Measurements from ENCODE around the gene UGT2B11. TPM values are rescaled to one million over a fixed set of nuclear protein-coding genes. Genes with fewer than 3 reads are reported as not detected.
"Not testable (repeated sequence)": the region's sequence is repeated elsewhere in the genome, so short reads cannot be mapped to it uniquely, and the experiment has no call there.

Gene UGT2B11
- total RNA-seq, result not detected in 2 replicates

DNA sequence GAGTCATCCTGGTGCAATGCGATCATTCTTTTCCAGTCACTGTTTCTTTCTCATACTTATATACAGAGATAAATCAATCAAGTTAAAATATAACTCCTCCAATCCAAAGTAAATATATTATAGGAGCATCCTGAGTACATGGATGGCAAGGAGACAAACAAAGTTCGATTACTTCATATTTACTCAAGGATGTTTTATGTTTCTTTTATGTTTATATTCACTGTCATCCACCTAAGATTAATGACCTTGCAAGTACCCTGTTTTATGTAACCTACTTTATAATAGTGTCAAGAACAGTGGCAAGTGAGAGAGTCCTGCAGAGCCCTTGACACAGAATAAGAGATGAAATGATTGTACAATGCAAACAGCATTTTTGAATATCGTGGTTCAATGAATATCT, at the start of gene UGT2B11:
TSS of gene UGT2B11 (minus strand) at position 33 of the 400 bp plus-strand sequence. CDS start at position 7, 26 bp downstream.
- intact Hi-C loops (cut with micrococcal nuclease), result no loop called here

DNA sequence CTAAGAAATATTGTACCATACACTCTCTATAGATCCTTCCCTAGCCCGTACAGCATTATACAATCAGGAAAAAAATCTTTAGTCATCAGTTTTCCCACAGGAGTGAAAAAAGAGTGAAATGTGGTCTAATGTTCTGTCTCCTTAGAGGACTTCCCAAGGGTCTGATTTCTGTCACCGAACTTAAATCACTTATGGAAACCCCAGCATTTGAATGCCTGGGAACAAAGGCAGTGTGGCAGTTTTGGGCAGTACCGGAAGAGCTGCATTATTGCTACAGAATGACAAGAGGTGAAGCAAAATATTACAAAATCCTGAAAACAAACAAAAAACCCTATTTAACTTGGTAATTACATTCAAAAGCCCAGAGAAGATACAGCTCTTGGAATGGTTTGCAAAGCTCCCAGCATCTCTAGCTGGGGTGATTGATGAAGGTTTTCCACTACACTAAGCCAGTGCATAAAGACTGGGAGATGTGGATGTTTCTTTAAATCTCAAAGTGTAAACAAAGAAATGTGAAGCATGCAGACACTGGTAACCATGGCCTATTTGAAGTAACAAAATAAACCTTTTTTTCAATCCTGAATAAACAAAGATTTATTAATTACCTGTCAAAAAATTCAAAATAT, 38.7 kb upstream of the UGT2B11 start:
- intact Hi-C loops (cut with micrococcal nuclease), result not testable (repeated sequence)

DNA sequence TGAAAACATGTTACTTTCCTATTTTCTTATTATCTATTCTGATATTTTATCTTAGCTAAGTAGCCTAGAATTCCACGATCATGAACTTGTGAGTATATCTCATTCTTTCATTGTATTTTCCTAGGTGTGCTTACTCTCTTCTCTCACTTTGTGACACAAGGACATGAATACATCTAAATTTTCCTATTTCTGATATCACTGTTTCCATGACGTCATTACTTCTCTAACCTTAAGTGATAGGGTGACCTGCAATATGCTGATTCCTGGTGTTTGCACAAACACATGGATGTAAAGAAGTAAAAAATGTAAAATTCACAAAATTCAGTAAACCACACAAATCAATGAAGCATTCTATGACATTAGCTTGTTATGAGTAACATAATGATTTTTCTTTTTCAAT, 36.3 kb upstream of the UGT2B11 start:
- intact Hi-C loops (cut with micrococcal nuclease), result not testable (repeated sequence)

DNA sequence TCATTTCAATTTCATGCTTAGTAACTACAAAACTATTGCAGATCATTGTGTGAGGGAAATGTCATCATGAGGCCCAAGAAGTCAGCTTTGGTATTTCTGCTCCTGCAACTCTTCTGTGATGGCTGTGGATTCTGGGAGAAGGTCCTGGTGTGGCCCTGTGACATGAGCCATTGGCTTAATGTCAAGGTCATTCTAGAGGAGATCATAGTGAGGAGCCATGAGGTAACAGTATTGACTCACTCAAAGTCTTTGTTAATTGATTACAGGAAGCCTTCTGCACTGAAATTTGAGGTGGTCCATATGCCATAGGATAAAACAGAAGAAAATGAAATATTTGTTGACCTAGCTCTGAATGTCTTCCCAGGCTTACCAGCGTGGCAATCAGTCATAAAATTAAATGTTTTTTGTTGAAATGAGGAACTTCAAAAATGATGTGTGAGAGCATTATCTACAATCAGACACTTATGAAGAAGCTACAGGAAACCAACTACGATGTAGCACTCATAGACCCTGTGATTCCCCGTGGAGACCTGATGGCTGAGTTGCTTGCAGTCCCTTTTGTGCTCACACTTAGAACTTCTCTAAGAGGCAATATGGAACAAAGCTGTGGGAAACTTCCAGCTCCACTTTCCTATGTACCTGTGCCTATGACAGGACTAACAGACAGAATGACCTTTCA, 28.2 kb upstream of the UGT2B11 start:
- intact Hi-C loops (cut with micrococcal nuclease), result not testable (repeated sequence)

DNA sequence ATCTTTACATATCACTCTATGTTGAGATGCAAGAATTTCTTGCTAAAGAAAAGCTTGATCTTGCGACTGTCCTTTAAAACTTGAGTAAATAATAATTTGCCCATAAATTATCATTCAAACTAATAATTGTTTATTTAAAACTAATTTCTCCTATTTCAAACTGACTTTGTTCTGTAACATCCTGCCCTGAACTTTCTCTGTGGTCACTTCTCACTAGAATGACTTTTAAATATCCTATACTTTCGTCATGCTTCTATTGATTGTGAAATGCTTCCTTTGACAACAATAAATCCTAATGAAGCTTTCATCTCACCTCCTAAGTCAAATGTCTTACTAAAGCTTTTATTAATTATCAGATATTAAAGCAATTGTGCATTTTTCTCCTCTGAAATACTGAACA, 27.2 kb upstream of the UGT2B11 start:
- intact Hi-C loops (cut with micrococcal nuclease), result not testable (repeated sequence)

DNA sequence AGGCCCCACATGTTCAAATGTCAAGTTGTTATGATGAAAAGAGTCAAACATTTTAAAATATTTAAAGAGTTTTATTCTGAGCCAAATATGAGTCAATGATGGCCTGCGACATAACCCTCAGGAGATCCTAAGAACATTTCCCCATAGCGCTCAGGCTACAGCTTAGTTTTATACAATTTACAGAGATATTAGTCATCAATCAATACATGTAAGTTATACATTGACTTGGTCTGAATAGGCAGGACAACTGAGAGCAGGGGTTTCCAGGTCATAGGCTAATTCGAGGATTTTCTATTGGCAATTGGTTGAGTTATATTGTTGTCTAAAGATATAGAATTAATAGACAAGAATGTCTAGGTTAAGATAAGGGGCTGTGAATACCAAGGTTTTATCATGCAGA, 26.2 kb upstream of the UGT2B11 start:
- intact Hi-C loops (cut with micrococcal nuclease), result not testable (repeated sequence)

DNA sequence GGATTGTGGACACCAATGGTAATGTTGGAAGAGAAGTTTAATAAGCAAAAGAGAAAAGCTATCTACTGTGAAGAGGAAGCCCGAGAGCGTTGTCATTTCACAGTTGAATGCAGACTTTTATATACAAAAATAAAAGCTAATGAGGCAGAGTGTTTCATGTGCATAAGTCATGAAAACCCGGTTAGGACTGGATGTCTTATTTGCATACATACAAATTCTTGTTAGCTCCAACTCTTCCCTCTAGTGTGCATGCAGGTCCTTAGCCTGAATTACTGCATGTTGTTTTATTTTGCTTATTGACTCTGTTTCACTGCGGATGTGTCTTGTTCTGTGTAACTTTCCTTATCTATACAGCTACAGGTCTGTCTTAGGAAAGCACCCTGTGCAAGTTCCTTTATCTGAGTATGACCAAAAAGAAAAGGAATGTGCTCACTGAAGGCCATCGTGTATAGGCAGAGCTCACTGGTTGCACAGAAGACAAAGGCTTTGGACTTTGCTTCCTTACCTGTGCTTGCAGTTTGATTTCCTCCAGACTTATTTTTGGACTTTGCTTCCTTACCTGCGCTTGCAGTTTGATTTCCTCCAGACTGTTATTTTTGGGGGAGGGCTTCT, 25.1 kb upstream of the UGT2B11 start:
- intact Hi-C loops (cut with micrococcal nuclease), result no loop called here

DNA sequence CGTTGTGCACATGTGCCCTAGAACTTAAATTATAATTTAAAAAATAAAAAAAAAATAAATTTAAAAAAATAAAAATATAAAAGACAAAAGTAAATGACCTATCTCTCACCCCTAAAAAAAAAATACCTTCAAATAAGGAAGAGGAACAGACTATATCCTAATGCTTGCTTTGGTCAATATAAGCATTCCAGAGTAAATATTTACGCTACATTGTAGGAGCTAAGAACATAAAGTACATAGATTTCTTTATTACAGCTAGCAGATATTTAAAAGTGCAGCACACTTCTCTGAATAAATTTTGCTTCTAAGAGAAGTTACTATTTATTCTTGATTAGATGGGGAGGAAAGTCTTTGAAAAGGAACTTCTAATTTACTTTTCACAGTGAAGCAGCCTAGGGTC, 24.5 kb upstream of the UGT2B11 start:
- intact Hi-C loops (cut with micrococcal nuclease), result no loop called here

DNA sequence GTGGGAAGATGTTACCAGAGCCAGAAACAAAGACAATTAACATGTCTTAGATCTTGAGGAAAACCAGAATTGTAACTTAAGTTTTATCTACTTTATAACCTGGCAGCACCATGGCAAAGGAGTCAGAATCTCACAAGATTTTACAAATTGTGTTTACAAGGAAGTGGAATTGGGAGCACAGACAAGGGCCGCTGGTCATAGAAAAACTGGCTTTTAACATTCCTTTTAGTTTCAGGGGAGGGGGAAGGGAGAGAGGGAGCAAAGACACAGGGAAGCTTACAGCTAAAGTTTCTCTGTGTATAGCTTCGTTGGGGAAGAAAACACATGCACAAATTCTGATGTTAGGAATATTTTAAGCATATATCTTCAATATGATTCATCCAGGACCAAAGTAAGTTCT, 10.3 kb upstream of the UGT2B11 start:
- intact Hi-C loops (cut with micrococcal nuclease), result no loop called here

DNA sequence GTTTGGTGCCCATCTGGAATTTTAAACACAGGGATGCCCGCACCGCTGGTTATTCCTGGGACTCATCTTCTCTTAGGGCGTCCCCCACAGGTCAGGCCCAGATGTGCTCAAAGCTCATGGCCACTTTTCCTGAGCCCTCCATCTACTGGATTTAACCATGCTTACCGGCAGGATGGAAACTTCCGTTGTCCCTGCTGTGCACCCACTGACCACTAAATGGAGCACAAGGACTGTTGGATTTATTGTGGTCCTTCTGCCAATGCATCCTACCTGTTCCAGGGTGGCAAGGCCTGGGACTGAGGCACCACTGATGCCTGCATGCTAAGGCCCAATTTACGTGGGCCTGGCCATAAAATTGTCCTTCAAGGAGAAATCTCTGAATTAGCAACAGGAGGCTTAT, 8.7 kb upstream of the UGT2B11 start:
- intact Hi-C loops (cut with micrococcal nuclease), result not testable (repeated sequence)

DNA sequence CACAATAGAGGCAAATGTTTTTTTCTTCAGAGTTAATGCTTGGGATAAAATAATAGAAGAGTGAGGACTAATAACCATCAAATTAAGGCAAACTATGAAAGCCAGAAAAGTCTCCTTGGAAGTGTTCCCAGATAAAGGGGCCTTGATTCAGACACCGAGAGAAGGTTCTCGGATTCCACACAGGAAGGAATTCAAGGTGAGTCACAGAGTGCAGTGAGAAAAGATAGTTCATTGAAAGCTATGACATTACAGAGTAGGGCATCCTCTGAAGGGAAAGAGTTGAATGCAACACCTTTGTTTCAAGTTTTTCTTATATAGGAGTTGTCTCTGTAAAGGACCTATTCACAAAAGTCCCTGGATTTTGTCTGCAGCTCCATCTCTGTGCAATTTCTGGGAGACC, 3.9 kb upstream of the UGT2B11 start:
- intact Hi-C loops (cut with micrococcal nuclease), result not testable (repeated sequence)

DNA sequence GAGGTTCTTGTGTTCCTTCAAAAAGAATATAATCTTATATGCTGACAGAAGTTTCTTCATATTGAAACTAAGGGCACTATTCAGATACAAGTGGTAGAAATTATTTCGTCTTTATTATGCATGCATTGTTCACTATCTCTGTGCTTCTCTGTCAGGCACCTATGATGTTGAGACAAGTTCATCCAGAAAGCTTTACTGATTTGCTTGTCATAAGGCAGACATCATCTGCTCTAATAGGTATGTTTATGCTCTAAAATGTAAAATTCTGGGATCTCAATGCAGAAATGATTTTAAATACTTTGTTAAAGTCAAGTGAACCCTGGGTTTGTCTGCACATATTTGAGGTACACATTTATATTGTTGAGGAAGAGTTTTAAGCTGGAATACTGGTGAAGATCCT, 3.6 kb downstream of the UGT2B11 start:
- intact Hi-C loops (cut with micrococcal nuclease), result no loop called here

DNA sequence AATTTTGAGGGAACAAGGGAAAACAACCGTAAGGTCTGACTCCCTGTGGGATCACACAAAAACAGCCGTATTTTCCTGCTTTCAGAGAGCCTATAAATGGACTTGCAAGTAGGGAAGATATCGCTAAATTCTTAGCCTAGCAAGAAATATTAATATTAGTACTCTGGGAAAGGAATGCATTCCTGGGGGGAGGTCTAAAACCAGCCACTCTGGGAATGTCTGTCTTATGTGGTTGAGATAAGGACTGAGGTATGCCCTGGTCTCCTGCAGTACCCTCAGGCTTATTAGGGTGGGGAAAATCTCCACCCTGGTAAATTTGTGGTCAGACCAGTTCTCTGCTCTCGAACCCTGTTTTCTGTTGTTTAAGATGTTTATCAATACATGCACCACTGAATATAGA, 16.0 kb downstream of the UGT2B11 start:
- intact Hi-C loops (cut with micrococcal nuclease), result not testable (repeated sequence)

DNA sequence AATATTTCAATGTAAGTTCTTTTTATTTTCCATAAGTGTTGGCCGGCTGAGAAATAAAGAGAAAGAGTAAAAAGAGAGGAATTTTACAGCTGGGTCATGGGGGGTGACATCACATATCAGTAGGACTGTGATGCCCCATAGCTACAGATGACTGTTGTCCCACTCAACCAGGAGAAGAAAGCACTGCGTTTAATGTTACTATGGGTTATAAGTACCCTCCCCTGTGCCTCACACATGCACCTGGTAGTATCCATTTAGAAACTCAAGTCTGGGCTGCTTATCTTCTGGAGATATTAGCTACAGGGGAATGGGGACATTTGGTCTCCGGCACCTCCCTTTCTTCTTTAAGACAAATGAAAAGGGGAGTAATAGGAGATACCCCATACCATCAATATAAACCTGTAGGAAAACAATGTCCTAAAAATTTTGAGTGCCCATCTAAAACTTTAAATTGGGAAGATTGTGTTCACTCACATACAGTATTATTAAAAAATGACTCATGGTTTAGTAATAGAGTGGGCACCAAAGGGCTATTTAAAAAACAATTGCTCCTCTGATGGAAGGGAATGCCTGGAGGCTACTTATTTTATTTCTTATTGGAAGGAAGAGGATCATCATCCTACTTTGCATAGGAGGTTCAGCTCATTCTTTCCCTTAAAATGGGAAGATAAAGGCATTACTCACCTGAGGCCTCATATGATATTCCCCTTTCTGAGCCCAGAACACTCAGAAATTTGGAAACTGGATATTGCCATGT, 18.2 kb downstream of the UGT2B11 start:
- intact Hi-C loops (cut with micrococcal nuclease), result no loop called here

DNA sequence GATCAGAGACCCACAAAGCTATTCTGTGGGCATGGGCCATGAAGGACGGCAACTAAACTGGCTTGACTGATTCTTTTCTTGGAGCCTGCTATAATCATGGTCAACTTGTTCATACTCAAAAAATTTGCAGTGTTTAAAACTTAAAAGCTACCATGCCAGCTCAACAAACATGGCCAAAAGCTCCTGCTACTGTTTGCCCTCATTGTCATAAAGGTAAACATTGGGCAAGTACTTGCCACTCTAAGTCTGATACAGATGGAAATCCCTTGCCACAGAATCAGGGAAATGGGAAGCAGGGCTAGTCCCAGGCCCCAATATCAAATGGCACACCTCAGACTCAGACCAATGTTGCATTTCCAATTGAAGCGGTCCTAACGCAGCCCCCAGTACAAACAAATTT, 20.4 kb downstream of the UGT2B11 start:
- intact Hi-C loops (cut with micrococcal nuclease), result no loop called here

DNA sequence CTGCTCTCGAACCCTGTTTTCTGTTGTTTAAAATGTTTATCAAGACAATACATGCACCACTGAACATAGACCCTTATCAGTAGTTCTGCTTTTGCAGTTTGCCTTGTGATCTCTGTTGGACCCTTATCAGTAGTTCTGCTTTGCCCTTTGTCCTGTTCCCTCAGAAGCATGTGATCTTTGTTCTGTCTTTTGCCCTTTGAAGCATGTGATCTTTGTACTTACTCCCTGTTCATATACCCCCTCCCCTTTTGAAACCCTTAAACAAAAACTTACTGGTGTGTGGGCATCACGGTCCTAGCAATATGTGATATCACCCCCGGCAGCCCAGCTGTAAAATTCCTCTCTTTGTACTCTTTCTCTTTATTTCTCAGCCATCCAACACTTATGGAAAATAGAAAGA, 22.6 kb downstream of the UGT2B11 start:
- intact Hi-C loops (cut with micrococcal nuclease), result not testable (repeated sequence)

DNA sequence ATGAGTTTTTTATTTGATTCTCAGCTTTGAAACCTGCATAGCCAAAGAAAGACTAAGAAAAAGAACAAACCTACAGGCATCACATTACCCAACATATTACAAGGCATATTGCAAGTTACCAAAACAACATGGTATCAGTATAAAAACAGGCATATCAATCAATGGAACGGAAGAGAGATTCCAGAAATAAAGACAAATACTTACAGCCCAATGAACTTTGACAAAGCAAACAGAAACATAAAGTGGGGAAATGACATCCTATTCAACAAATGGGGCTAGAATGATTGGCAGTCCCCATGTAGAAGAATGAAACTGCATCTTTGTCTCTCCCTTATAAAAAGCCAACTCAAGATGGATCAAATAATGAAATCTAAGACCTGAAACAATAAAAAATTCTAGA, 23.9 kb downstream of the UGT2B11 start:
- intact Hi-C loops (cut with micrococcal nuclease), result not testable (repeated sequence)

DNA sequence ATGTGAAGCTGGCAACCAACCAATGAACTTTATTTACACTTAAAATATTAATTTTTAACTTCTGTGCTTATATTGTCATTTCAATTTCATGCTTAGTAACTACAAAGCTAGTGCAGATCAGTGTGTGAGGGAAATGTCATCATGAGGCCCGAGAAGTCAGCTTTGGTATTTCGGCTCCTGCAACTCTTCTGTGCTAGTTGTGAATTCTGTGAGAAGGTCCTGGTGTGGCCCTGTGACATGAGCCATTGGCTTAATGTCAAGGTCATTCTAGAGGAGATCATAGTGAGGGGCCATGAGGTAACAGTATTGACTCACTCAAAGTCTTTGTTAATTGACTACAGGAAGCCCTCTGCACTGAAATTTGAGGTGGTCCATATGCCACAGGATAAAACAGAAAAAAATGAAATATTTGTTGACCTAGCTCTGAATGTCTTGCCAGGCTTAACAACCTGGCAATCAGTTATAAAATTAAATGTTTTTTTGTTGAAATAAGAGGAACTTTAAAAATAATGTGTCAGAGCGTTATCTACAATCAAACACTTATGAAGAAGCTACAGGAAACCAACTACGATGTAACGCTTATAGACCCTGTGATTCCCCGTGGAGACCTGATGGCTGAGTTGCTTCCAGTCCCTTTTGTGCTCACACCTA, 32.9 kb downstream of the UGT2B11 start:
- intact Hi-C loops (cut with micrococcal nuclease), result not testable (repeated sequence)

DNA sequence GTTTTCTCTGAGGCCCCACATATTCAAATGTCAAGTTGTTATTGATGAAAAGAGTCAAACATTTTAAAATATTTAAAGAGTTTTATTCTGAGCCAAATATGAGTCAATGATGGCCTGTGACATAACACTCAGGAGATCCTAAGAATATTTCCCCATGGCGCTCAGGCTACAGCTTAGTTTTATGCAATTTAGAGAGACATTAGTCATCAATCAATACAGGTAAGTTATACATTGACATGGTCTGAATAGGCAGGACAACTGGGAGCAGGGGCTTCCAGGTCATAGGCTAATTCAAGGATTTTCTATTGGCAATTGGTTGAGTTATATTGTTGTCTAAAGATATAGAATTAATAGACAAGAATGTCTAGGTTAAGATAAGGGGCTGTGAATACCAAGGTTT, 34.7 kb downstream of the UGT2B11 start:
- intact Hi-C loops (cut with micrococcal nuclease), result loop anchor here (10.0 kb wide), 1 partner anchor 1195 kb away; no protein-coding TSS in a partner anchor

DNA sequence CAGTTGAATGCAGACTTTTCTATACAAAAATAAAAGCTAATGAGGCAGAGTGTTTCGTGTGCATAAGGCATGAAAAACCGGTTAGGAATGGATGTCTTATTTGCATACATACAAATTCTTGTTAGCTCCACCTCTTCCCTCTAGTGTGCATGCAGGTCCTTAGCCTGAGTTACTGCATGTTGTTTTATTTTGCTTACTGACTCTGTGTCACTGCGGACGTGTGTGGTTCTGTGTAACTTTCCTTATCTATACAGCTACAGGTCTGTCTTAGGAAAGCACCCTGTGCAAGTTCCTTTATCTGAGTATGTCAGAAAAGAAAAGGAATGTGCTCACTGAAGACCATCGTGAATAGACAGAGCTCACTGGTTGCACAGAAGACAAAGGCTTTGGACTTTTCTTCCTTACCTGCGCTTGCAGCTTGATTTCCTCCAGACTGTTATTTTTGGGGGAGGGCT, 35.8 kb downstream of the UGT2B11 start:
- intact Hi-C loops (cut with micrococcal nuclease), result loop anchor here (10.0 kb wide), 1 partner anchor 1194 kb away; no protein-coding TSS in a partner anchor

All from T-helper 1 cell treated with Interleukin-12 subunit alpha and Interleukin-12 subunit beta and Interleukin-4 antibody, amounts not matched to agents 30 ng/mL and 1 ng/mL, for 36 hours (primary cell).